ENCODE measurements around the gene SQSTM1. TPM values are rescaled to one million over a fixed set of nuclear protein-coding genes. Genes with fewer than 3 reads are reported as not detected.
A peak's percentile ranks its signal among the peaks of the same experiment; 100 is the strongest.
"Not testable (repeated sequence)": the region's sequence is repeated elsewhere in the genome, so short reads cannot be mapped to it uniquely, and the experiment has no call there.

SQSTM1 gene
- total RNA-seq, 2 experiments from 2014 or later: 111 to 117 TPM

DNA sequence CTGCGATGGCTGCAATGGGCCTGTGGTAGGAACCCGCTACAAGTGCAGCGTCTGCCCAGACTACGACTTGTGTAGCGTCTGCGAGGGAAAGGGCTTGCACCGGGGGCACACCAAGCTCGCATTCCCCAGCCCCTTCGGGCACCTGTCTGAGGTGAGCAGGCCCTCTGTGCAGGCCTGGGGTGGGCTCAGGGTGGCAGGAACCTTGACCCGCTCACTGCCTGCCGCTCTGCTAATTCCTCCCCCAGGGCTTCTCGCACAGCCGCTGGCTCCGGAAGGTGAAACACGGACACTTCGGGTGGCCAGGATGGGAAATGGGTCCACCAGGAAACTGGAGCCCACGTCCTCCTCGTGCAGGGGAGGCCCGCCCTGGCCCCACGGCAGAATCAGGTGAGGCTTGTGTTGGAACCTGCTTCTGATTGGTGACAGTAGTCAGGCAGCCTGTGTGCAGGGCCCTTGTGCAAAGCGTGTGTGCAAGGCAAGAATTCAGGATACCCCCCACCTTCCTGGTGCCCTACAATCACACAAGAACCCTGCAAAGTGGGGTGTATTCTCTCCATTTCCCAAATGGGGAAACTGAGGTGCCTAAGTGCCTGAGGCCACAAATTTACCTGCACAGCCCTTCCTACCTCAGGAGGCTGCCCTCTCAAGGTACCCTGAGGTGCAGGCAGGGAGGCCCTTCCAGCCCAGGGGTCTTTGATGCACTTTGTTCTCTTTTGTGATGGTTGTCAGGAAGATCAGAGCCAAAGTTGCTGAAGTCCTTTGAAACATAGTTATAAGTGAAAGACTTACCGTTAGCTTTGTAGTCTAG lies 3.4 kb downstream of the SQSTM1 start:
- no peak for DNase-seq
- Mint-ChIP-seq H3K27me3 (no peaks in the 10 kb centered on the region), H3K4me1 (peaks cover 46% of the 10 kb centered on the region), H3K9me3 (no peaks in the 10 kb centered on the region), H3K4me3 (no peak overlapping the region), H3K27ac (peak overlapping the region; percentile 47), H3K36me3 (peaks cover 29% of the 10 kb centered on the region)

DNA sequence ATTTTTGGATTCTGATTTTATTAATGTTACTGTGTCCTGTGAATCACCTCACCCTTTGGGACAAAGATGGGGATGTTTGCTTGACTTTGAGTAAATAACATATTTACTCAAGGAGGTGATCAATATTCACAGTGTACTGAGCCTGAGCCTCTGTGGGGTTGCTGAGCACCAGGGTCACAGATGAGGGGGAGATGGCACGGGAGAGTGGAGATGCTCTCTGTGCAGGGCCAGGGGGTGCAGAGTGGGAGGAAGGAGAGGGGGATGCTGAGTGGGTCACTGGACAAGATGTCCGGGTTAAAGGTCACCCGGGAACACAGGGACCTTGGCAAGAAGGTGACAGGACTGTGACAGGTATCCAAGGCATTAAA lies 4.0 kb downstream of the SQSTM1 start:
- Mint-ChIP-seq H3K27ac (peak overlapping the region; percentile 47), H3K9me3 (no peaks in the 10 kb centered on the region), H3K4me1 (peaks cover 41% of the 10 kb centered on the region), H3K27me3 (no peaks in the 10 kb centered on the region), H3K4me3 (no peak overlapping the region), H3K36me3 (peaks cover 29% of the 10 kb centered on the region)
- DNase-seq: no peak

DNA sequence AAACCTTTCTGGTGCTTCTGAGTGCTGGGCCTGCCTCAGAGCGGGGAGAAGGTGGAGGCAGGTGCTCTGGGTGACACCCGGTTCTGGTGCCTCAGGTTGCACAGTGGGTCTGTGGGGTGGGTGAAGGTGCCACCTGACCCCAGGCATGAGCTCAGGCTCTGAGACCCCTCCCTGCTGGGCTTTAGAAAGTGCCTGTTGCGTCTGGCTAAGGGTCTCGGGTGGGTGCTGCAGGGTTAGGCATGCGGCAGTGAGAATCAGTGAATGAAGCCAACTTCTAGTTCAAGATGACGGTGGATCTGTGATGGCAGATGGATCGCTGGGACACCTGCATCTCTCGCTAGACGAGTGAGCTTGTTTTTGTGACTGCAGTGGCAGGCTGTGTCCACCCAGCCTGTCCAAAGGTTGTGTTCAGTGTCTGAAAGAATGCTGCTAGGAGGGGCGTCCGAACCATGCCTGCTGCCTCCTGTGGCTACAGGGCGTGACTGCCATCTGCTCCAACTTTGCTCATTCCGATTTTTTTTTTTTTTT lies 5.0 kb downstream of the SQSTM1 start:
- Mint-ChIP-seq H3K36me3 (peaks cover 31% of the 10 kb centered on the region), H3K4me3 (no peak overlapping the region)

DNA sequence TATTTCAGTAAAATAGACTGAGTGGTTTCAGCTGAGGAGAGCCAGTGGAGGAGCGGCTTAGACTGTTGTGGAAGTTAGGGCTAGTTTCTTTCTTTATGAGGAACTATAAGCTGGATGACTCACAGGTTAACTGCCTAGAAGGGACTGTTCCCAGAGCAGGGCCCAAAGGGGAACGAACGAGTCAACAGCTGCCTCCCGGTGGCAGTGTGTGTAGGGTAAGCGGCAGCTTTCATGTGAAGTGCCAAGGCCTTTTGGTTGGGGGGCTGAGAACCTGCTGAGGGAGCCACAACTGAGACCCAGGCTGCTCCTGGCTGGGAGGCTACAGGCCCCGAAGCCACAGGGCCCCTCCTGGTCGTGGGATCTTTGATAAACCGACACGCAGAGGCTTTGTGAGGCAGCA lies 7.0 kb downstream of the SQSTM1 start:
- Mint-ChIP-seq H3K27ac (peak overlapping the region; percentile 84), H3K4me1 (peaks cover 34% of the 10 kb centered on the region), H3K9me3 (no peaks in the 10 kb centered on the region), H3K4me3 (peak overlapping the region; percentile 18), H3K27me3 (no peaks in the 10 kb centered on the region), H3K36me3 (peaks cover 35% of the 10 kb centered on the region)
- DNase-seq: peak; percentile 62

More for the DNA sequence above, 5.0 kb downstream of the SQSTM1 start:
- Mint-ChIP-seq H3K4me1 (peaks cover 36% of the 10 kb centered on the region), H3K9me3 (no peaks in the 10 kb centered on the region), H3K27ac (no peak overlapping the region), H3K27me3 (no peaks in the 10 kb centered on the region)
- DNase-seq: no peak

DNA sequence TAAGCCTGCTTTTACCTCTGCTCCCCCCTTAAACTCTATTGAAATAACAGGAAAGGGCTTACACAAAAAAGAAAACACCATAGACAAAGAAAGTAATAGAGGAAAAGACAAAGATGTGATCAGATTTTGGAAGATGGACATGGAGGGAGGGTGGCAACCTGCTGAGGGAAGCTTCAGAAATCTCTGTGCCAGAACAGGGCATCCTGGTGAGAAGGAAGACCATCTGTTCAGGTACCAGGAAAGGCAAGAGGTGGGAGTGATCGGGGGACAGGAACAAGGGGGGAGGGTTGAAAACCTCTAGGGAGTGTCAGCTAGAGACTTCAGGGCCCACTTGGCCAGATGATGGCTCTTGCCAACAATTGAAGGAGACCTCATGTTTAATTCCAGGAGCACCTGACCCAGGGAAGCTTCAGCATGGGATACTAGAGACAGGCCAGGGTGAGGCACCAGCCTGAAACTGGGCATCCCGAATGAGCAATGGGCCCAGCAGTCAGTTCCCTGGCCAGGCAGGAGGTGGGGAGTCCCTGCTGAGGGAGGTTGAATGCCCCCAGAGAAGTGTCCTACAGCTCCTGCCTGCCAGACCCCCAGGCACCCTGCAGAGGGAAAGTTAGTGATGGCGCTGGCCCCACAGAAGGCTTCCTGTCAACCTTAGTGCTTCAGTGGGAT lies 8.2 kb downstream of the SQSTM1 start:
- Mint-ChIP-seq H3K9me3 (no peaks in the 10 kb centered on the region), H3K4me1 (peaks cover 29% of the 10 kb centered on the region), H3K4me3 (no peak overlapping the region), H3K27me3 (no peaks in the 10 kb centered on the region), H3K36me3 (peaks cover 39% of the 10 kb centered on the region), H3K27ac (peak overlapping the region; percentile 82)
- DNase-seq: no peak

DNA sequence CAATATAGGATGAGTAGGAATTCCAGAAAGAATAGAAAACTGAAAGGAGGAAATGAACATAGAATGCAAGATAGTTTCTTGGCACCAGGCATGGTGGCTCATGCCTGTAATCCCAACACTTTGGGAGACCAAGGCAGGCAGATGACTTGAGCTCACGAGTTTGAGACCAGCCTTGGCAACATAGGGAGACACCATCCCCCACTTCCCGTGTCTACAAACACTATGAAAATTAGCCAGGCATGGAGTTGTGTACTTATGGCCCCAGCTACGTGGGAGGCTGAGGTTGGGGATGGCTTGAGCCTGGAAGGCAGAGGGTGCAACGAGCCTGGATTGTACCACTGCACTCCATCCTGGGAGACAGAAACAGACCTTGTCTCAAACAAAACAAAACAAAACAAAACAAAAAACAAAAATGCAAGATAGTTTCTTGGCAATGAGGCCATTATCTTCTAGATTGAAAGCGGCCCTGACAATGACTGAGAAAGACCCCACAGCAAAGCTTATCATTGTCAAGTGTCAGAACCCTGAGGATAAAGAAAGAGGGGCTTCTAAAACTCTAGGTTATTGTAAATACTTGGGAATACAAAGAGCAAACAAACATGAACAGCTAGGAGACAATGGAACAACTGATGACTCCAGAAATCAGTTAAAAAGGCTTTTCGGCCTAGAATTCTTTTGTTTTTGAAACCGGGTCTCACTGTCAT lies 9.2 kb downstream of the SQSTM1 start:
- H3K36me3 Mint-ChIP-seq: peaks cover 35% of the 10 kb centered on the region
- H3K4me1 Mint-ChIP-seq: peaks cover 26% of the 10 kb centered on the region
- H3K4me3 Mint-ChIP-seq: no peak overlapping the region
- H3K27me3 Mint-ChIP-seq: no peaks in the 10 kb centered on the region
- H3K27ac Mint-ChIP-seq: no peak overlapping the region
- H3K9me3 Mint-ChIP-seq: no peaks in the 10 kb centered on the region
- DNase-seq: no peak

DNA sequence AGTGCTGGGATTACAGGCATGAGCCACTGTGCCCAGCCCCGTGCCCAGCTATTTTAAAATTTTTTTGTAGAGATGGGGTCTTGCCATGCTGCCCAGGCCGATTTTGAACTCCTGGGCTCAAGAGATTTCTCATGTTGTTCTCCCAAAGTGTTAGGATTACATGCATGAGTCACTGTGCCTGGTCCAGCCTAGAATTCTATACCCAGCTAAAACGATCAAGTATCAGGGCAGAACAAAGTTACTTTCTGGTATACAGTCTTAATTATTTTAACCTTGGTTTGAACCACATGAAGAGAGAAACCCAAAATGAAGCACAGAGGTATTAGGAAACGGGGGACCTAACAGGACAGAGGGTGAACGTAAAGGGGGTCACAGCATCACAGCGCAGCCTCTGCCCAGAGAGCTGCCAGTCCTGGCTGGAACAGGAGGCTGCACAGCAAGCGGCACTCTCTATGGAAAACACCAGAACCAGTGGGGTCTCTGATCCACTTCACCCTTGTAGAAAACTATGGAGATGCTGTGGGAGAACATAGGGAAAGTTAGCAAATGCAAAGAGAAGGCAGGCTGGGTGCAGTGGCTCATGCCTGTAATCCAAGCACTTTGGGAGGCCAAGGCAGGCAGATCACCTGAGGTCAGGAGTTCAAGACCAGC lies 10.2 kb downstream of the SQSTM1 start:
- H3K9me3 Mint-ChIP-seq: no peaks in the 10 kb centered on the region
- DNase-seq: no peak
- H3K4me1 Mint-ChIP-seq: peaks cover 25% of the 10 kb centered on the region
- peak overlapping the region; percentile 48 for H3K27ac Mint-ChIP-seq
- H3K27me3 Mint-ChIP-seq: no peaks in the 10 kb centered on the region
- no peak overlapping the region for H3K4me3 Mint-ChIP-seq
- H3K36me3 Mint-ChIP-seq: peaks cover 43% of the 10 kb centered on the region

DNA sequence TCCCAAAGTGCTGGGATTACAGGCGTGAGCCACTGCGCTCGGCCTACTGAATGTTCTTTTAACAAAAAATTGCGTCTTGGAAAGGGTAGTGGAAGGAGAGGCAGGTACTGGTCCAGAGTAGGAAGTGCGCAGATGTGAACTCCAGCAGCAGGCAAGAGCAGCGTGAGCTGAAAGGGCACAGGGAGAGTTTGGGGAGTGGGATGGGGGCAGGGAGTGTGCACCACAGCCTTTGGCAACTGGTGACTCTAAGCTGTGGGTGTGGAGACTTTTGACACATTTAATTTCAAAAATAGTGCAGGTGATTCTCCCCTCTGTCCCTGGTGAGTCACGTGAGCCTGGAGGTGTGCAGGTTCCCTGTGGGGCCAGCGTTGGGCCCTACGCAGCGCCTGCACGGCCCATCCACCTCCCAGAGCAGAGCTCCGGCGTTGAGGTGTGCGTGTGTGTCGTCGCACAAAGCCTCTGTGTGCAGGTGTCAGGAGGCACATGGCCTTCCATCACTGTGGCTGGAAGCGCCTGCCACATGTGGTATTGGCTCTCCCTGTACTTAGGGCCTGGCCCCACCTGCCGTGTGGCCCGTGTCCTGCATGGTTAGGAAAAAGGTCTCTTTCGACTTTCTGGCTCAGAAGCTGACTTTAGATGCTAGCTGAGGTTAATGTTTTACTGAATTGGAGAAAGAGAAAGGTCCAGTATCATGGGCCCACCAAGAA lies 11.5 kb downstream of the SQSTM1 start:
- no peak overlapping the region for H3K27ac Mint-ChIP-seq
- DNase-seq: no peak
- peaks cover 52% of the 10 kb centered on the region for H3K36me3 Mint-ChIP-seq
- H3K4me1 Mint-ChIP-seq: peaks cover 30% of the 10 kb centered on the region
- H3K9me3 Mint-ChIP-seq: no peaks in the 10 kb centered on the region
- H3K4me3 Mint-ChIP-seq: no peak overlapping the region
- no peaks in the 10 kb centered on the region for H3K27me3 Mint-ChIP-seq

DNA sequence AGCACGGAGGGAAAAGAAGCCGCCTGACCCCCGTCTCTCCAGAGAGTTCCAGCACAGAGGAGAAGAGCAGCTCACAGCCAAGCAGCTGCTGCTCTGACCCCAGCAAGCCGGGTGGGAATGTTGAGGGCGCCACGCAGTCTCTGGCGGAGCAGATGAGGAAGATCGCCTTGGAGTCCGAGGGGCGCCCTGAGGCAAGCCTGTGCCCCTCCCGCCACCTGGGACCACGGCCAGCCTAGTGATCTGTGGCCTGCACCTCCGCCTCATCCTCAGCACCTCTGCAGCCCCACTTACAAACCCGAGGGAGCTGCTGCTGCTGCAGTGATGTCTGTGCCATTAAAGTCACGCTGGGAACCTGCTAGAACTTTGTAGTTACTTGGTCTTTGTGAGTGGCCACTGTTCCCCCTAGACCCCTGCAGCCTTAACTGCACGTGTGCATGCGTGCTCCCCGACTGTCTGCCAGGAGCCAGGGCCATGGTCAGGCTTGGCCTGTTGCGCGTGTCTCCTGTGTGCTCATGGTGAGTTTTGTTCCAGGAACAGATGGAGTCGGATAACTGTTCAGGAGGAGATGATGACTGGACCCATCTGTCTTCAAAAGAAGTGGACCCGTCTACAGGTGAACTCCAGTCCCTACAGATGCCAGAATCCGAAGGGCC lies 12.5 kb downstream of the SQSTM1 start:
- H3K4me3 Mint-ChIP-seq: no peak overlapping the region
- H3K4me1 Mint-ChIP-seq: peaks cover 23% of the 10 kb centered on the region
- no peaks in the 10 kb centered on the region for H3K9me3 Mint-ChIP-seq
- H3K27ac Mint-ChIP-seq: peak overlapping the region; percentile 47
- no peak for DNase-seq
- H3K36me3 Mint-ChIP-seq: peaks cover 48% of the 10 kb centered on the region
- no peaks in the 10 kb centered on the region for H3K27me3 Mint-ChIP-seq

DNA sequence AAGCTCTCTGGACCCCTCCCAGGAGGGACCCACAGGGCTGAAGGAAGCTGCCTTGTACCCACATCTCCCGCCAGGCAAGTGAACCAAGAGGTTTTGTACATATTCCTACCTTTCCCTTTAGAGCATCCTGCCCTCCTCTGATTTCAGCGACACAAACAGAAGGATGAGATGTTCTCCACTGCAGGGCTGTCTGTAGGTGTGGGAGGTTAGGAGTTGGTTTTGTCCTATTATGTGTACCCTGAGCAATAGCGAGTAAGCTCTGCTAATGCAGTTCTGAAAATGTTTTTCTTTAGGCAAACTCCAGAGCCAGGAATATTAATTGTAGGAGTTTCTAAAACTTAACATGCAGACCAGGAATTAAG lies 13.0 kb downstream of the SQSTM1 start:
- Mint-ChIP-seq H3K9me3 (no peaks in the 10 kb centered on the region), H3K4me3 (no peak overlapping the region), H3K27me3 (no peaks in the 10 kb centered on the region), H3K36me3 (peaks cover 52% of the 10 kb centered on the region), H3K4me1 (peaks cover 23% of the 10 kb centered on the region), H3K27ac (peak overlapping the region; percentile 47)
- no peak for DNase-seq

DNA sequence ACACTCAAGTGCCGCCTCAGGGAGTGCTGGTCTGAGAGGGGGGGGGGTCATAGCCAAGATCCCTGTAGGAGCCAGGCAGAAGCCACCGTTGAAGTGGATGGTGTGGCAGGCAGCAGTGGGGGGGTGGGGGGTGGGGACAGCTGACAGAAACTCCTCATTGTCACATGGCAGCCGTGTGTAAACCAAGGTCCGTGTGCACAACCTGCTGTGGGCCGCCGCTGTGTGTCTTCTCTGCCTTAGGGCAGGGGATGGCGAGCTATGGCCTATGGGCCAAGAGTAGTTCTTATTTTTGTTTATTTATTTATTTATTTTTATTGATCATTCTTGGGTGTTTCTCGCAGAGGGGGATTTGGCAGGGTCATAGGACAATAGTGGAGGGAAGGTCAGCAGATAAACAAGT lies 13.4 kb downstream of the SQSTM1 start:
- Mint-ChIP-seq H3K4me1 (peaks cover 23% of the 10 kb centered on the region), H3K4me3 (no peak overlapping the region), H3K27me3 (no peaks in the 10 kb centered on the region), H3K36me3 (peaks cover 49% of the 10 kb centered on the region), H3K9me3 (no peaks in the 10 kb centered on the region), H3K27ac (no peak overlapping the region)
- DNase-seq: no peak

DNA sequence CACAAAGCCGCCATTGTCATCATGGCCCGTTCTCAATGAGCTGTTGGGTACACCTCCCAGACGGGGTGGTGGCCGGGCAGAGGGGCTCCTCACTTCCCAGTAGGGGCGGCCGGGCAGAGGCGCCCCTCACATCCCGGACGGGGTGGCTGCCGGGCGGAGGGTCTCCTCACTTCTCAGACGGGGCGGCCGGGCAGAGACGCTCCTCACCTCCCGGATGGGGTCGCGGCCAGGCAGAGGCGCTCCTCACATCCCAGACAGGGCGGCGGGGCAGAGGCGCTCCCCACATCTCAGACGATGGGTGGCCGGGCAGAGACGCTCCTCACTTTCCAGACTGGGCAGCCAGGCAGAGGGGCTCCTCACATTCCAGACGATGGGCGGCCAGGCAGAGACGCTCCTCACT lies 14.2 kb downstream of the SQSTM1 start:
- not testable (repeated sequence) for H3K27me3 Mint-ChIP-seq, H3K4me3 Mint-ChIP-seq, DNase-seq, H3K9me3 Mint-ChIP-seq, H3K27ac Mint-ChIP-seq
- Mint-ChIP-seq H3K4me1 (peaks cover 23% of the 10 kb centered on the region), H3K36me3 (peaks cover 49% of the 10 kb centered on the region)

DNA sequence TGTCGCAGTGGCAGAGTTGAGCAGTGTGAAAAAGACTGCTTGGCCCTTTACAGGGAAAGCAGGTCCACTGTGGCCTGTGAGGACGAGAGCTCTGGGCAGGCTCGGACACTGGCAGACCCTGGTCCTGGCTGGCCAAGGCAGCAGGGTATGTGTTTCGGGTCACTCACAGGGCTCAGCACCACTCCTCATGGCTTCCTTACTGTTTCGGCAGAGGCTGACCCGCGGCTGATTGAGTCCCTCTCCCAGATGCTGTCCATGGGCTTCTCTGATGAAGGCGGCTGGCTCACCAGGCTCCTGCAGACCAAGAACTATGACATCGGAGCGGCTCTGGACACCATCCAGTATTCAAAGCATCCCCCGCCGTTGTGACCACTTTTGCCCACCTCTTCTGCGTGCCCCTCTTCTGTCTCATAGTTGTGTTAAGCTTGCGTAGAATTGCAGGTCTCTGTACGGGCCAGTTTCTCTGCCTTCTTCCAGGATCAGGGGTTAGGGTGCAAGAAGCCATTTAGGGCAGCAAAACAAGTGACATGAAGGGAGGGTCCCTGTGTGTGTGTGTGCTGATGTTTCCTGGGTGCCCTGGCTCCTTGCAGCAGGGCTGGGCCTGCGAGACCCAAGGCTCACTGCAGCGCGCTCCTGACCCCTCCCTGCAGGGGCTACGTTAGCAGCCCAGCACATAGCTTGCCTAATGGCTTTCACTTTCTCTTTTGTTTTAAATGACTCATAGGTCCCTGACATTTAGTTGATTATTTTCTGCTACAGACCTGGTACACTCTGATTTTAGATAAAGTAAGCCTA lies 15.7 kb downstream of the SQSTM1 start:
- Mint-ChIP-seq H3K9me3 (no peaks in the 10 kb centered on the region), H3K27ac (peak overlapping the region; percentile 87), H3K27me3 (no peaks in the 10 kb centered on the region), H3K36me3 (peaks cover 46% of the 10 kb centered on the region), H3K4me3 (peak overlapping the region; percentile 36), H3K4me1 (peaks cover 19% of the 10 kb centered on the region)
- DNase-seq: peak; percentile 69

All from activated naive CD8-positive, alpha-beta T cell treated with anti-CD3 and anti-CD28 coated beads for 36 hours (primary cell).